ENCODE results near the gene KCTD13. TPM values are rescaled to one million over a fixed set of nuclear protein-coding genes. Genes with fewer than 3 reads are reported as not detected.

Gene KCTD13
- total and polyA plus RNA-seq, 4 donors = 2.7 to 13.1 (median 3.7) TPM

GRCh38 chr16:29973384-29974246 is 47.6 kb upstream of the KCTD13 start, which contains the start of gene TAOK2:
TSS of gene TAOK2 (plus strand) at chr16:29973868. CDS start at chr16:29977773, 3,905 bp downstream.
- peaks cover 2 to 20% (median 12%) of the 10 kb centered on the region in 4 donors for H3K36me3 ChIP-seq (ENCODE audit: control insufficient read depth in 4 of 4, insufficient read depth in 3 of 4, low read depth in 1 of 4, low read length in 3 of 4)
- peak; percentile 94 for DNase-seq (ENCODE audit: low spot score)
- H3K27ac ChIP-seq (ENCODE audit: low read depth in 1 of 2, low read length in 2 of 2) = peak within 1 kb of the TSS; percentile 69 to 76
- H3K9me3 ChIP-seq (ENCODE audit: control insufficient read depth in 4 of 4, low read length in 3 of 4) = no peaks in the 10 kb centered on the region
- peak within 1 kb of the TSS; percentile 67 to 87 (median 81) for H3K4me3 ChIP-seq (ENCODE audit: low read depth in 1 of 3, low read length in 3 of 3)
- H3K4me1 ChIP-seq (ENCODE audit: control insufficient read depth in 4 of 4, insufficient read depth in 4 of 4, low read length in 3 of 4) = peaks cover 3 to 30% (median 24%) of the 10 kb centered on the region in 4 donors
- WGBS = 3% methylated on average over 75 of the region's 75 CpGs
- TF ChIP-seq YY1 (IDR thresholded peaks at IDR 0.05) (peak; percentile 96), RAD21 (IDR thresholded peaks at IDR 0.05) (peak; percentile 20 to 52), FOXA1 (IDR thresholded peaks at IDR 0.05) (no peak), SP1 (IDR thresholded peaks at IDR 0.05) (peak; percentile 57), GABPA (IDR thresholded peaks at IDR 0.05 in 1 of 2, conservative IDR thresholded peaks at IDR 0.05 in 1 of 2) (peak in 1 of 2 donors; percentile 80), NR2F2 (IDR thresholded peaks at IDR 0.05) (no peak), HNF4A (conservative IDR thresholded peaks at IDR 0.05) (no peak), RXRA (IDR thresholded peaks at IDR 0.05) (no peak), REST (IDR thresholded peaks at IDR 0.05) (peak; percentile 67), JUND (IDR thresholded peaks at IDR 0.05) (no peak), TAF1 (conservative IDR thresholded peaks at IDR 0.05) (no peak), FOXA2 (IDR thresholded peaks at IDR 0.05) (no peak), EGR1 (IDR thresholded peaks at IDR 0.05; ENCODE audit: low read depth in 2 of 2) (peak; percentile 86 to 96), CTCF (IDR thresholded peaks at IDR 0.05; ENCODE audit: low read depth, low read length, missing input control) (no peak), HNF4G (IDR thresholded peaks at IDR 0.05) (no peak)
- TF ChIP-seq, protein P1, sequence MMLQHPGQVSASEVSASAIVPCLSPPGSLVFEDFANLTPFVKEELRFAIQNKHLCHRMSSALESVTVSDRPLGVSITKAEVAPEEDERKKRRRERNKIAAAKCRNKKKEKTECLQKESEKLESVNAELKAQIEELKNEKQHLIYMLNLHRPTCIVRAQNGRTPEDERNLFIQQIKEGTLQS (IDR thresholded peaks at IDR 0.05) = no peak
- TF ChIP-seq, protein P2, sequence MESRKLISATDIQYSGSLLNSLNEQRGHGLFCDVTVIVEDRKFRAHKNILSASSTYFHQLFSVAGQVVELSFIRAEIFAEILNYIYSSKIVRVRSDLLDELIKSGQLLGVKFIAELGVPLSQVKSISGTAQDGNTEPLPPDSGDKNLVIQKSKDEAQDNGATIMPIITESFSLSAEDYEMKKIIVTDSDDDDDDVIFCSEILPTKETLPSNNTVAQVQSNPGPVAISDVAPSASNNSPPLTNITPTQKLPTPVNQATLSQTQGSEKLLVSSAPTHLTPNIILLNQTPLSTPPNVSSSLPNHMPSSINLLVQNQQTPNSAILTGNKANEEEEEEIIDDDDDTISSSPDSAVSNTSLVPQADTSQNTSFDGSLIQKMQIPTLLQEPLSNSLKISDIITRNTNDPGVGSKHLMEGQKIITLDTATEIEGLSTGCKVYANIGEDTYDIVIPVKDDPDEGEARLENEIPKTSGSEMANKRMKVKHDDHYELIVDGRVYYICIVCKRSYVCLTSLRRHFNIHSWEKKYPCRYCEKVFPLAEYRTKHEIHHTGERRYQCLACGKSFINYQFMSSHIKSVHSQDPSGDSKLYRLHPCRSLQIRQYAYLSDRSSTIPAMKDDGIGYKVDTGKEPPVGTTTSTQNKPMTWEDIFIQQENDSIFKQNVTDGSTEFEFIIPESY (IDR thresholded peaks at IDR 0.05) = no peak
- TF ChIP-seq, protein P3, sequence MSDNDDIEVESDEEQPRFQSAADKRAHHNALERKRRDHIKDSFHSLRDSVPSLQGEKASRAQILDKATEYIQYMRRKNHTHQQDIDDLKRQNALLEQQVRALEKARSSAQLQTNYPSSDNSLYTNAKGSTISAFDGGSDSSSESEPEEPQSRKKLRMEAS (IDR thresholded peaks at IDR 0.05) = peak; percentile 62
- H3K27me3 ChIP-seq (ENCODE audit: control insufficient read depth in 4 of 4, insufficient read depth in 4 of 4, low read length in 3 of 4) = no peaks in the 10 kb centered on the region
- H3K9ac ChIP-seq (ENCODE audit: low read depth in 1 of 2, low read length in 2 of 2) = peak within 1 kb of the TSS; percentile 74 to 87
